Coronary artery (tissue), 2 donors: ENCODE results near the gene NCF2.

ENCODE experiments used
- DNase-seq: peaks from one replicate; pipeline ENCODE4 v3.0.0-alpha.2; 2017; ENCODE audit warnings: low spot score
- H3K27ac ChIP-seq, 2 donors: fragments of 200-600 bp; sonication (generic); one replicate each; pipeline ENCODE4 v1.5.1; 2016 to 2019
- H3K4me3 ChIP-seq: fragments of 200-600 bp; sonication (generic); 2 replicates; pipeline ENCODE4 v1.5.1; 2016; ENCODE audit warnings: mild to moderate bottlenecking, moderate library complexity
- TF ChIP-seq, protein P1 (sequence below): fragments of 200-600 bp; sonication (generic); IDR thresholded peaks from one replicate; pipeline ENCODE4 v1.5.1; 2019; ENCODE audit warnings: antibody characterized with exemption

NCF2 gene

DNA sequence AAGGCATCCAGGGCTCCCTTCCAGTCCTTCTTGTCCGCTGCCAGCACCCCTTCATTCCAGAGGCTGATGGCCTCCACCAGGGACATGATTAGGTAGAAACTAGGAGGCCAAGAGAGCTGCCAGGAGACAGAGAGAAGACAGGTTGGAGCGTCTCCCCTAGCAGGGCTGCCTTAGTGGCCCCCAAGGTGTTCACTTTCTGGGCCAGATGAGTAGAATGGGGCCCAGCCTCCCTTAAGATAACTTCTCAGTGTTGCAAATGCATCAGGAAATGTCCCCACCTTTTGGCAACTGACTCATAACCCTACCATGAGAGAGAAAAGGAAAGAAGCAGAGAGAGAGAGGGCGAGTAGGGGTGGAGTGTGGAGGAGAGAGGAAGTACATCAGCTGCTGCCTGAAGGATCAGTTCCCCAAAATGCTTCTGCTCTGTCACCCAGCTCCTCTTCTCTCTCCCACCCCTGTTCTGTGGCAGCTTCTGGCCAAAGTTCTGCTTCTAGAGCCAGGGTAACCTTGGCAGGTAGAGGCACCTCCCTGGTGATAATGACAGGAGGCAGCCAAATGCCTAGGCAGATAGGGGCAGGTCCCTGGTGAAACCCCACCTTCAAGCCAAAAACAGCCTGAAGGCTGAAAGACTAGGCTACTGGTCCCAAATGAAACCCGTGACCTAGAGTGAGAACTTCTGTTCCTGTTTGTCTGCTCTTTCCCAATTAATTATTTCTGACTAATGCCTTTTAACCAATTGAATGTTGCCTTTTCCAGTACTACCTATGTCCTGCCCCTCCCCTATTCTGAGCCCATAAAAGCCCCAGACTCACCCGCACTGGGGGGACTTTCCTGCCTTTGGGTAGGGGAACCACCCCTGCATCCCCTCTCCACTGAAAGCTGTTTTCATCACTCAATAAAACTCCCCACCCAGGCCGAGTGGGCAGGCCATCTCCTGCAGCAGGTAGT, at the start of gene NCF2:
Gene NCF2, minus strand, starts transcription at position 216 of the 948 bp plus-strand sequence. Its CDS starts 130 bp downstream, at position 86.
- no peak for DNase-seq
- H3K4me3 ChIP-seq = peak within 1 kb of the TSS; percentile 28
- peak within 1 kb of the TSS; percentile 32 to 77 for H3K27ac ChIP-seq
- TF ChIP-seq, protein P1, sequence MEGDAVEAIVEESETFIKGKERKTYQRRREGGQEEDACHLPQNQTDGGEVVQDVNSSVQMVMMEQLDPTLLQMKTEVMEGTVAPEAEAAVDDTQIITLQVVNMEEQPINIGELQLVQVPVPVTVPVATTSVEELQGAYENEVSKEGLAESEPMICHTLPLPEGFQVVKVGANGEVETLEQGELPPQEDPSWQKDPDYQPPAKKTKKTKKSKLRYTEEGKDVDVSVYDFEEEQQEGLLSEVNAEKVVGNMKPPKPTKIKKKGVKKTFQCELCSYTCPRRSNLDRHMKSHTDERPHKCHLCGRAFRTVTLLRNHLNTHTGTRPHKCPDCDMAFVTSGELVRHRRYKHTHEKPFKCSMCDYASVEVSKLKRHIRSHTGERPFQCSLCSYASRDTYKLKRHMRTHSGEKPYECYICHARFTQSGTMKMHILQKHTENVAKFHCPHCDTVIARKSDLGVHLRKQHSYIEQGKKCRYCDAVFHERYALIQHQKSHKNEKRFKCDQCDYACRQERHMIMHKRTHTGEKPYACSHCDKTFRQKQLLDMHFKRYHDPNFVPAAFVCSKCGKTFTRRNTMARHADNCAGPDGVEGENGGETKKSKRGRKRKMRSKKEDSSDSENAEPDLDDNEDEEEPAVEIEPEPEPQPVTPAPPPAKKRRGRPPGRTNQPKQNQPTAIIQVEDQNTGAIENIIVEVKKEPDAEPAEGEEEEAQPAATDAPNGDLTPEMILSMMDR = no peak

DNA sequence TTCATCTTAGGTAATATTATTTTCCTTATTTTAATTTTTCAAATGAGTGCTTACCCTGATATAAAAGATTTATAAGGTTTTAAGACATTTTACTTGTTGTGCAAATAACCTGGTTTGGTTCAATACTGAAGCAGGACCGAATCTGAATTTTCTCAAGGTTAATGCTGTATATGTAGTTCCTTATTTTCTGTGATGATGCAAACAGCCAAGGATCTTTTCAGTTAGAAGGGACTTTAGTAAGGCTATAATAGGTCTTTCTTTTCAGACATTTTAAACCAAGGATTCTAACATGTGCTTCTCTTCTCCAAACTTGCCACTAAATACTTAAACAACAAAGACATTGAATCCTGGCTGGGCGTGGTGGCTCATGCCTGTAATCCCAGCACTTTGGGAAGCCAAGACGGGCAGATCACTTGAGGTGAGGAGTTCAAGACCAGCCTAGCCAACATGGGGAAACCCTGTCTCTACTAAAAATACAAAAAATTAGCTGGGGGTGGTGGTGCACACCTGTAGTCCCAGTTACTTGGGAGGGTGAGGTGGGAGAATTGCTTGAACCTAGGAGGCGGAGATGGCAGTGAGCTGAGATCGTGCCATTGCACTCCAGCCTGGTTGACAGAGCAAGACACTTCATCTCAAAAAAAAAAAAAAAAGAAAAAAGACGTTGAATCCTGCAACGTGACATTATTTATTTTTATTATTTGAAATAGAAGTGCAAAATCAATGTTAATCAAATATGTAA, 48.6 kb upstream of the NCF2 start:
- no peak overlapping the region for H3K27ac ChIP-seq
- TF ChIP-seq, protein P1 = no peak
- DNase-seq = no peak

DNA sequence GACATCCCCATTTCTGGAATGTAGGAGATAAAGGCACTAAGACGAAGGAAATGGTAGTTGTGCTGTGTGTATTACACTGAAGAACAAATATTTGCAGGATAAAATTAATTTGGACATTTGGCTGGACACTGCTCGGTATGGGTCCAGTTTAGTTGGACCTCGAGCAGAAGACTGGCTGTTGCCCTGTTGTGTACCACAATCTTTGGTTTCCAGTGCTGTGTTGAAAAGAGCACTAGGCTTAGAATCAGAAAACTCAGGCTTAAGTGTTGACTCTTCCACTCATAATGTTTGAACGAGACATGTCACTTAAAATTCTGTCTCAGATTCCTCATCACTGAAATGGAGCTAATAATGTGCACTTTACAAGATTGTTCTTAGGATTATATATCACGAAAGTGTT, 46.5 kb upstream of the NCF2 start:
- TF ChIP-seq, protein P1 = no peak
- H3K4me3 ChIP-seq = peak overlapping the region; percentile 96
- DNase-seq = no peak
- no peak overlapping the region for H3K27ac ChIP-seq

More for the DNA sequence above, 48.6 kb upstream of the NCF2 start:
- H3K4me3 ChIP-seq = no peak overlapping the region

- Histone ChIP-seq H3K4me3 (peak overlapping the region; percentile 96), H3K27ac (peak overlapping the region; percentile 97 to 99)
- no peak for DNase-seq
- TF ChIP-seq, protein P1 = no peak
These were observed 46.0 kb upstream of the NCF2 start for GRCh38 chr1:183636334-183636682.

- TF ChIP-seq, protein P1 = no peak
- DNase-seq = peak; percentile 98
- H3K4me3 ChIP-seq = peak within 1 kb of the TSS; percentile 96
- peak within 1 kb of the TSS; percentile 97 to 99 for H3K27ac ChIP-seq
These were observed 45.5 kb upstream of the NCF2 start, which contains the start of gene ARPC5 for GRCh38 chr1:183635606-183636333. Gene ARPC5, minus strand, starts transcription at chr1:183635783. Its CDS starts 124 bp downstream, at chr1:183635659.

DNA sequence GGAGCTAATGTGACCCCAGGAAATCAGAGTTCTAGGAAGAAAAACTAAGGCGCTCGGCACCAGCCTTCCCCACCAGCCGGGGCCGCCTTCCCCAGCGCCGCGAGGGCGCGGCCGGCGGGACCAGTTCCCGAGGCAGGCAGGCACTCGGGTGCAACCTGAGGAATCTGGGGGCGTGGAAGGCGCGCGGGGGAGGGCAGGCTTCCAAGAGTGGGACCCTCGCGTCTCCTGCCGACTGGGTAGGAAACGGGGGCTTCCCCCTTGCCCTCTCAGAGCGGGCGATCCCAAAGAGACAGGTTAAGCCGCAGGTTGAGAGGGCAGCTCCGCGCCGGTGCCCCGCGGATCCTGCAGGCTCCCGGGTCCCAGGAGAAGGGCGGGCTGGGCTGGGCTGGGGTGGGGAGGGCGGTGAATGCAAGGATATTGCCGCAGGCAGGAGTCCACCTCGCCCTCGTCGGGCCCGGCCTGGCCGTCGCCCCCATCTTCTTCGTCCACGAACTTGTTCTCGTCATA, 44.9 kb upstream of the NCF2 start:
- DNase-seq = peak; percentile 77
- Histone ChIP-seq H3K27ac (peak overlapping the region; percentile 97 to 99), H3K4me3 (peak overlapping the region; percentile 96)
- TF ChIP-seq, protein P1 = no peak
